GM12872 (cell line): ENCODE results near the gene ASTN2.
A peak's percentile ranks its signal among the peaks of the same experiment; 100 is the strongest.

ENCODE experiments used
- CTCF ChIP-seq: IDR thresholded peaks from 3 replicates; pipeline ENCODE4 v1.5.1; 2011; ENCODE audit warnings: low read depth, mild to moderate bottlenecking, low read length, moderate library complexity; ENCODE audit not compliant: insufficient read depth

The ASTN2 gene

DNA sequence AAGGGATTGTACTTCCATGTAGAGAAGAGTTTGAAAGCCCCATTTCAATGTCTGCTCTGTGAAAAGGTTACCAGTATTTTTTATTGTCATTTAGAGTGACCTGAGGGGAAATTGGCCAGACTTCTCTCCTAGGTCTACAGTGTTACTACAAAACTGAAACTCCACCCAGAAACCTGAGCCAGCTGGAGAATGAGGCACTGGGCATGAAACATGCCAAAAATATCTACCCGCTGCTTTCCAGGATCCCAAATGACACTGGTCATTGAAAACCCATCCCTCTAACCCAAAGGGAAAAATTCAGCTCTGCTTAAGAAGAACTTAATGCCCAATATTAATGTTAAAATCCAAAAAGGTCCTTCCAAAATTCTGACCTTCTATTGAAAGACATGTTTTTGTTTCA lies 826.9 kb downstream of the ASTN2 start:
- TF ChIP-seq CTCF: no peak

- no peak for TF ChIP-seq CTCF
Measured at GRCh38 chr9:116585896-116586295, 829.0 kb downstream of the ASTN2 start.

DNA sequence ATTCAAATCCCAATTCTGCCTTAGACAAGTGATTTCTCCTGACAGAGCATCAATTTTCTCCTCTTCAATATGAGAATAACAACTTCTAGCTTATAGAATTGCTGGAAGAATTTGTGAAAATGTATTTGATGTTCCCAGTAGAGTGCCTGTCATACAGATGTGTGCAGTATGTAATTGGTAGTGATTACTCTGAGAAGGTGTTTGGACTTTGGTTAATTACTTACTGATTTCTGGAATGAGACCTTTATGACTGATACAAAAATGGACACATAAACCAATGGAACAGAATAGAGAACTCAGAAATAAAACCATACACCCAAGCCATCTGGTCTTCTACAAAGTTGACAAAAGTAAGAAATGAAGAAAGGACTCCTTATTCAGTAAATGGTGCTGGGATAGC lies 829.7 kb downstream of the ASTN2 start:
- TF ChIP-seq CTCF: no peak

GRCh38 chr9:116580853-116581252 lies 834.0 kb downstream of the ASTN2 start:
- no peak for TF ChIP-seq CTCF

DNA sequence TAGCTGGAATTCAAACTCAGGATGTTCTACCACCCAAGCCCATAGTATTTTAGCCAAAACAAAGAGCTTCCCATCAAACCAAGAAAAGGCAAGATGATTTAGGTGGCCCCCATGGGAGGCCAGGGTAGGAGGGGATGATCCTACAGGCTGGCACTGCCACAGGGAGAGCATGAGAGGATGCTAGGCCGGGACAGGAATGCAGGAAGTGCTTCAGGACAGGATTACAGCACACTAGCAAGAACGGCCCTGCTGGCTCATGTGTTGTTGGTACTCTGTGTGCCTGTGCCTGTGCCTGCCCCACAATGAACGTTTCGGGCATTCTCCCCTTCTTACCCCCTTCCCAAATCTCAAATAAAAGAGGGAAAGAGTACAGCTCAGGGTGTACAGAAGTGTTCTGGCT lies 838.5 kb downstream of the ASTN2 start:
- TF ChIP-seq CTCF: no peak

DNA sequence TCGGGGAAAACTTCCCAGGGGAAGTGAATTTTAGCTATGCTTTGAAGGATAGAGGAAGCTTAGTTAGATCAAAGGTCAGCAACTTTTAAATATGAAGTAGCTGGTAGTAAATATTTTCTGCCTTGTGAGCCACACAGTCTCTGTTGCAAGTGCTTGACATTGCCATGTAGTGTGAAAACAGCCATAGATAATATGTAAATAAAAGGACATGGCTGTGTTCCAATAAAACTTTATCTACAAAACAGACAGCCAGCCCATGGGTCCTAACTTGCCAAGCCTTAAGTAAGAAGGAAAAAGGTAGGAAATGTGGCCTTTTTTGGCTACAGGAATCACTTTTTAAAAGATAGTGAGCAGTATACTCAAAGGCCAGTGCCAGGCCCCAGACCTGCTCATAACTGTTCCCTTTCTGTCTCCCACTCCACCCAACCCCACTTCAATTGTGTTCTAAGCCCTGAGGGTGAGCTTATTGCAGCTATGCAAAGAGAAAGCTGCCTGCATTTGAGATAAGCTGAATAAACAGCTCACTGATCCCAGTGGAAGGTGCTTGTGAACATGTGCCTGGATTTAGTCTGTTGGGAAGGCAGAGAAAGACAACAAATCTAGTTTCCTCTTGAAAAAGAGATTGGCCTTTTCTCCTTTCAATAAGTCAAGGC lies 840.7 kb downstream of the ASTN2 start:
- TF ChIP-seq CTCF: no peak

- peak; percentile 89 for TF ChIP-seq CTCF
Measured at GRCh38 chr9:116572095-116572748, 842.6 kb downstream of the ASTN2 start.
